HG02938 (cell line): Measurements from ENCODE around the gene KCNMA1.

Source experiments
- ATAC-seq: cut with Tn5 transposase; IDR thresholded peaks from one replicate; pipeline ENCODE4 v1.9.1; 2021; ENCODE audit warnings: mild to moderate bottlenecking, moderate library complexity; ENCODE audit not compliant: unreplicated experiment

KCNMA1 gene

DNA sequence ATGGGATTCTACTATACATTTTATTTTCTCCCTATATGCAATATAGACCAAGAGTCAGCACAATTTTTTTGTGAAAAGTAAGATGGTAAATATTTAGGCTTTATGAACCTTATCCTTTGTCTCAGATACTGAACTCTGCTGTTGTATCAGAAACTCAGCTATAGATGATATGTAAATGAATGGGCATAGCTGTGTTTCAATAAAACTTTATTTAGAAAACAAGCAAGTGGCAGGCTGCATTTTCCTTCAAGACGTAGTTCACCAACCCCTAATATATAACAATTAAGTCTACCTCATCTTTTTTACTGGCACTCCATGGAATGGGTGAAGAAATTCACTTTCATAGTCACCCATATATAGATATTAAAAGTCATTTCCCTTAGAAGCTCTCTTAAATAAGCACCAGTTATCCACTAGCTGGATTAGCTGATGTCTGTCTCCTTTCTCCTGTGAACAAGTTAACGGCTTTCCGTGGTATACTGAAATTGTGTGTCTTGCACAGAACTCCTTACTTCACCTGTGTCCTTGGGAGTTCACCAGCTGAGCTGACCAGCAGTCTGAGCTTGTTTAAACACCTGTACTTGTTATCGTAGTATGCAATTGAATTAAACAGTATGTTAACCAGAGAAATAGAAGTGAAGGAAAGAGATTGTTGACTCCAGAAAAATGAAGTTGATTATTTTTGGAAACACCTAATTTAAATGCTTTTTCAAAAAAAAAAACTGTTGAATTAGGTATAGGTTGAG, 770.6 kb downstream of the KCNMA1 start:
- no peak for ATAC-seq

DNA sequence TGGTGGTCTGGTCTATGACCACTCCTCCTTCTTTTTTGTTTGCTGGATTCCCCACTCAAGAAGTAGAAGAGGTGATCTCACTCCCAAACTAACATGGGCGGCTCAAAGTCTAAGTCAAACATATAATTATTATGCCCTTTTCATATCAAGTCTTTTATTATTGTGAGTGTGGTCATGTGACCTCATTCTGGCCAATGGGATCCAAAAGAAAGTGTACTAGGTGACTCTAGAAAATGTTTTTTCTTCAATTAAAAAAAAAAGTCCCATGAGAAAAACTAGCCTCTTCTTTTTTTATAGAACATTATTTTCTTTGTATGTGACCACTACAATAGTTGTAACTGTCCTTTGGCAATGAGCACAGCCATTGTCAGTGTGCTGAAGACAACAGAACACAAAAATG, 772.7 kb downstream of the KCNMA1 start:
- no peak for ATAC-seq

DNA sequence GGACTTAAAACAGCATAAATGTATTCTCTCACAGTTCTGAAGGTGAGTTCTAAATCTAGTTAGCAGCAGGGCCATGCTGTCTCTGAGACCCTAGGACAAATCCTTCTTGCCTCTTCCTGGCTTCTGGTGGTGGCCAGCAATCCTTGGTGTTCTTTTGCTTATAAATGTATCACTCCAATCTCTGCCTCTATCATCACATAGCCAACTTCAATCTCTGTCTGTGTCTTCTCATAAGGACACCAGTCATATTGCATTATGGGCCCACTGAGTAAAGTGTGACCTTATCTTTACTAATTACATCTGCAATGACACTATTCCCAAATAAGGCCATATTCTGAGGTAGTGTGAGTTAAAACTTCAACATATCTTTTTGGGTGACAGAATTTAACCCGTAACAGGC, 778.9 kb downstream of the KCNMA1 start:
- no peak for ATAC-seq

DNA sequence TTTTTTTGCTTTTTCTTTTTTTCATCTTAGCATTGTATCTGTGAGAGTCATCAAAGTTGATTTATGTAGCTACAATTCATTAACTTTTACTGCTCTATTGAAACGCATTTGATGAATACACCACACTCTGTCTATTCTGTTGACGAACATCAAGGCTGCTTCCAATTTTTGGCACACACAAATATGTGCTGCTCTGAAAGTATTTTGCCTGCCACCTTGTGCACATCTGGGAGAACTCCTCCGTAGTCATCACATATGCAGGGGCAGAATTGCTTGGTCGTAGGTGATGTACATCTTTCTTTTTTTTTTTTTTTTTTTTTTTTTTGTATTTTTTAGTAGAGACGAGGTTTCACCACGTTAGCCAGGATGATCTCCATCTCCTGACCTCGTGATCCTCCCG, 796.8 kb downstream of the KCNMA1 start:
- no peak for ATAC-seq

DNA sequence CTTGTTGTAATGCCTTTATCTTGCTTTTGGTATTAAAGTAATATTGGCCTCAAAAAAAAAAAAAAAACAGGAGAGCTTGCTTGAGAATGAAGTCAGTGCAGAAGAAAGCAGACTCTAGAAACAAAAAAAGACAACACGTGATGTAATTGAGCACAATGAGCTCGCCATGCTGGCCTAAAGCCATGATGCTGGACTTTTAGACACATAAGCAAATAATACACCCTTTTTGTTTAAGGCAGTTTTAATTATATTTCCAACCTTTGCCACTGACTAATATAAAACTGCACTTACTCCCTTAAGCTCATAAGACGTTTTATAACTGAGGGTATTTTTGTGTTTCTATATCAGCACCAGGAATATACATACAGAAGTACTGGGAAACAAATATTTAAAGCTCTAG, 798.3 kb downstream of the KCNMA1 start:
- ATAC-seq: no peak

DNA sequence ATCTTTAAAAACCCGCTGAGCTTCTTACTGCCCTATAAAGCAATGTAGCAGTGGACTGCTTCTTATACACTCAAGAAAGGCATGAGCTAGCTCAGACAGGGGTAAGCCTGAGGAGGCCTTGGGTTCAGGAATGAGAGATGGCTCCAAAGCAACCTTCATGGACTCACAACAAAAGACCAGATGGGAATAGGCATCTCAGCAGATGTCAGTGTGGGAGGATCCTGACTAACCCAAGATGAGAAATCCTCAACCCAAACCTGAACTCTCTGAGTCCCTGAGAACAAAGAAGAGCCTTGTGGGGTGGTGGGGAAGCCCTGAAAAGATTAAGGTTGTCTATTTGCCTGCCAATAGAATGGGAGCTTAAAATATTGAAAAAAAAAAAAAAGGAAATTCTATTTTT, 807.4 kb downstream of the KCNMA1 start:
- no peak for ATAC-seq

DNA sequence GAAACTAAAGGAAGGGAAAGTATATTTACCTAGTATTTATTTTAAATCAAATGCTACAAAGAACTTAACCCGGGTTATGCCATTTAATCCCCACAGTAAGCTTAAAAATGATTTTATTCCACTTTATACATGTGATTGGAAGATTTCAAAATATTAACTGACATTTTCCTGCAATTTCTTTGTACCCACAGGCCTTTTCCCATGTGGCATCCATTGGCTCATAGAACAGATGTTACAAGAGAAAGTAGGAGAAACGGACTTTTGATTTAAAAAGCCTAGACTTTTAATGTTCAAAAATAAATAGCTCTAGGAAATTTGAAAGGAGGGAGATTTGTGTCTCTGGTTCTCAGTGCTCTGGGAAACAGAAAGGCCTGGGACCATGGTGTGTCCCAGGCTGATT, 807.9 kb downstream of the KCNMA1 start:
- ATAC-seq: no peak
